H1 (cell line): ENCODE results near the gene SPINT2.

Source experiments
- ATF3 ChIP-seq: IDR thresholded peaks from 2 replicates; pipeline ENCODE4 v1.6.1; 2011; ENCODE audit warnings: low read depth, mild to moderate bottlenecking, low read length; ENCODE audit not compliant: insufficient read depth
- CTCF ChIP-seq, 3 experiments: IDR thresholded peaks; 1 replicate in 2 of 3; 2 replicates in 1 of 3; pipeline versions ENCODE4 v1.5.1 to v1.6.1; 2011; ENCODE audit warnings: low read length in 3 of 3, mild to moderate bottlenecking in 3 of 3, inconsistent platforms in 2 of 3, low read depth in 1 of 3, moderate library complexity in 1 of 3; ENCODE audit not compliant: insufficient read depth in 1 of 3; ENCODE audit errors: control extremely low read depth in 1 of 3
- POLR2A ChIP-seq, 2 experiments: IDR thresholded peaks; 1 replicate in 1 of 2; 2 replicates in 1 of 2; pipeline ENCODE4 v1.6.1; 2011; ENCODE audit warnings: low read depth in 2 of 2, low read length in 2 of 2, mild to moderate bottlenecking in 2 of 2; ENCODE audit errors: control extremely low read depth in 1 of 2

GRCh38 chr19:38310986-38311385, 46.6 kb downstream of the SPINT2 start:
- TF ChIP-seq ATF3 (no peak), CTCF (IDR thresholded peaks at IDR 0.05; ENCODE audit: control extremely low read depth in 1 of 3, insufficient read depth in 1 of 3, low read depth in 1 of 3, low read length in 3 of 3) (no peak), POLR2A (IDR thresholded peaks at IDR 0.05; ENCODE audit: control extremely low read depth in 1 of 2, low read depth in 2 of 2, low read length in 2 of 2) (no peak)
